ENCODE results near the gene SLC41A1. TPM values are rescaled to one million over a fixed set of nuclear protein-coding genes. Genes with fewer than 3 reads are reported as not detected.

Gene SLC41A1
- total and polyA plus RNA-seq, 2 donors (not counting 1 experiment from before 2014, with no cell fraction given): 15.8 to 24.2 TPM

- Histone ChIP-seq H3K27me3 (replicated peaks in 1 of 4; ENCODE audit: control extremely low read depth in 1 of 4, control insufficient read depth in 3 of 4, insufficient read depth in 4 of 4, low read length in 3 of 4) (no peaks in the 10 kb centered on the region), H3K9ac (ENCODE audit: low read length) (no peak overlapping the region), H3K79me2 (ENCODE audit: control insufficient read depth, insufficient read depth, low read length) (no peaks in the 10 kb centered on the region), H4K20me1 (ENCODE audit: control insufficient read depth, insufficient read depth, low read length, poor library complexity, severe bottlenecking) (no peaks in the 10 kb centered on the region), H2AFZ (ENCODE audit: insufficient read depth, low read depth, low read length, poor library complexity, severe bottlenecking) (no peak overlapping the region), H3K9me3 (ENCODE audit: control extremely low read depth in 1 of 3, control insufficient read depth in 2 of 3, insufficient read depth in 1 of 3, low read length in 2 of 3) (no peaks in the 10 kb centered on the region), H3K36me3 (replicated peaks in 1 of 2; ENCODE audit: control extremely low read depth in 1 of 2, control insufficient read depth in 1 of 2, extremely low read depth in 1 of 2, insufficient read depth in 2 of 2, low read length in 1 of 2) (peaks cover 0 to 3% of the 10 kb centered on the region in 2 experiments), H3K4me2 (replicated peaks; ENCODE audit: low read depth, low read length, poor library complexity, severe bottlenecking) (no peak overlapping the region), H3K4me3 (ENCODE audit: control extremely low read depth in 1 of 5, extremely low read depth in 1 of 5, insufficient read depth in 1 of 5, low read depth in 2 of 5, low read length in 4 of 5) (no peak overlapping the region), H3K27ac (ENCODE audit: low read length in 2 of 2) (no peak overlapping the region), H3K4me1 (ENCODE audit: control insufficient read depth in 2 of 2, insufficient read depth in 2 of 2, low read length in 2 of 2) (no peaks in the 10 kb centered on the region)
- intact Hi-C loops (cut with micrococcal nuclease): no loop called here
- no peak for TF ChIP-seq EZH2 (IDR thresholded peaks at IDR 0.05; ENCODE audit: borderline replicate concordance, insufficient read depth, low read depth, low read length, poor library complexity, severe bottlenecking)
- no peak for TF ChIP-seq CTCF (IDR thresholded peaks at IDR 0.05)
- H3K4me1 Mint-ChIP-seq: peaks cover 2% of the 10 kb centered on the region
- ChIA-PET POLR2A (interaction anchor here (0.7 kb wide), 1 partner anchor 124 kb away, joined by 7 read pairs; no protein-coding TSS in a partner anchor), CTCF (interaction anchor here (1.2 to 1.8 kb wide), 2 partner anchors 127 to 192 kb away, joined by 4 to 7 read pairs; no protein-coding TSS in a partner anchor)
- no peak overlapping the region for H3K4me3 Mint-ChIP-seq
- no peak overlapping the region for H3K27ac Mint-ChIP-seq
- WGBS (ENCODE audit: insufficient coverage): 90% methylated on average over 6 of the region's 9 CpGs
- no peak for ATAC-seq (ENCODE audit: low read depth)
- H3K27me3 Mint-ChIP-seq: no peaks in the 10 kb centered on the region
- H3K9me3 Mint-ChIP-seq (ENCODE audit: insufficient read depth): no peaks in the 10 kb centered on the region
- no peak for DNase-seq
These were observed 27.6 kb downstream of the SLC41A1 start for GRCh38 chr1:205785446-205785845.

GRCh38 chr1:205783904-205784303 is 29.1 kb downstream of the SLC41A1 start:
- H3K4me1 Mint-ChIP-seq: peaks cover 3% of the 10 kb centered on the region
- no peak overlapping the region for H3K4me2 ChIP-seq (replicated peaks; ENCODE audit: low read depth, low read length, poor library complexity, severe bottlenecking)
- intact Hi-C loops (cut with micrococcal nuclease): no loop called here
- H3K9me3 ChIP-seq (ENCODE audit: control extremely low read depth in 1 of 3, control insufficient read depth in 2 of 3, insufficient read depth in 1 of 3, low read length in 2 of 3): no peaks in the 10 kb centered on the region
- no peak overlapping the region for H3K4me3 Mint-ChIP-seq
- no peak overlapping the region for H3K27ac ChIP-seq (ENCODE audit: low read length in 2 of 2)
- no peaks in the 10 kb centered on the region for H3K9me3 Mint-ChIP-seq (ENCODE audit: insufficient read depth)
- ATAC-seq (ENCODE audit: low read depth) (no peak), DNase-seq (no peak)
- H3K79me2 ChIP-seq (ENCODE audit: control insufficient read depth, insufficient read depth, low read length): no peaks in the 10 kb centered on the region
- ChIA-PET CTCF (interaction anchor here (0.7 kb wide), 1 partner anchor 77 kb away, joined by 3 read pairs; no protein-coding TSS in a partner anchor), POLR2A (interaction anchor here (0.6 kb wide), 1 partner anchor 11 kb away, joined by 4 read pairs; no protein-coding TSS in a partner anchor)
- H2AFZ ChIP-seq (ENCODE audit: insufficient read depth, low read depth, low read length, poor library complexity, severe bottlenecking): no peak overlapping the region
- H3K27me3 ChIP-seq (replicated peaks in 1 of 4; ENCODE audit: control extremely low read depth in 1 of 4, control insufficient read depth in 3 of 4, insufficient read depth in 4 of 4, low read length in 3 of 4): no peaks in the 10 kb centered on the region
- no peaks in the 10 kb centered on the region for H3K4me1 ChIP-seq (ENCODE audit: control insufficient read depth in 2 of 2, insufficient read depth in 2 of 2, low read length in 2 of 2)
- H3K4me3 ChIP-seq (ENCODE audit: control extremely low read depth in 1 of 5, extremely low read depth in 1 of 5, insufficient read depth in 1 of 5, low read depth in 2 of 5, low read length in 4 of 5): no peak overlapping the region
- H3K27ac Mint-ChIP-seq: no peak overlapping the region
- no peak overlapping the region for H3K9ac ChIP-seq (ENCODE audit: low read length)
- TF ChIP-seq EZH2 (IDR thresholded peaks at IDR 0.05; ENCODE audit: borderline replicate concordance, insufficient read depth, low read depth, low read length, poor library complexity, severe bottlenecking) (no peak), CTCF (IDR thresholded peaks at IDR 0.05) (no peak)
- no peaks in the 10 kb centered on the region for H3K27me3 Mint-ChIP-seq
- 95% methylated on average over 4 of the region's 4 CpGs for WGBS (ENCODE audit: insufficient coverage)
- H4K20me1 ChIP-seq (ENCODE audit: control insufficient read depth, insufficient read depth, low read length, poor library complexity, severe bottlenecking): no peaks in the 10 kb centered on the region
- H3K36me3 ChIP-seq (replicated peaks in 1 of 2; ENCODE audit: control extremely low read depth in 1 of 2, control insufficient read depth in 1 of 2, extremely low read depth in 1 of 2, insufficient read depth in 2 of 2, low read length in 1 of 2): no peaks in the 10 kb centered on the region

Data from B cell (primary cell).